Measurements from ENCODE around the gene PLXDC2. TPM values are rescaled to one million over a fixed set of nuclear protein-coding genes. Genes with fewer than 3 reads are reported as not detected.

PLXDC2 gene
- total RNA-seq, 1 donor from 2014 or later: 58.7 TPM

DNA sequence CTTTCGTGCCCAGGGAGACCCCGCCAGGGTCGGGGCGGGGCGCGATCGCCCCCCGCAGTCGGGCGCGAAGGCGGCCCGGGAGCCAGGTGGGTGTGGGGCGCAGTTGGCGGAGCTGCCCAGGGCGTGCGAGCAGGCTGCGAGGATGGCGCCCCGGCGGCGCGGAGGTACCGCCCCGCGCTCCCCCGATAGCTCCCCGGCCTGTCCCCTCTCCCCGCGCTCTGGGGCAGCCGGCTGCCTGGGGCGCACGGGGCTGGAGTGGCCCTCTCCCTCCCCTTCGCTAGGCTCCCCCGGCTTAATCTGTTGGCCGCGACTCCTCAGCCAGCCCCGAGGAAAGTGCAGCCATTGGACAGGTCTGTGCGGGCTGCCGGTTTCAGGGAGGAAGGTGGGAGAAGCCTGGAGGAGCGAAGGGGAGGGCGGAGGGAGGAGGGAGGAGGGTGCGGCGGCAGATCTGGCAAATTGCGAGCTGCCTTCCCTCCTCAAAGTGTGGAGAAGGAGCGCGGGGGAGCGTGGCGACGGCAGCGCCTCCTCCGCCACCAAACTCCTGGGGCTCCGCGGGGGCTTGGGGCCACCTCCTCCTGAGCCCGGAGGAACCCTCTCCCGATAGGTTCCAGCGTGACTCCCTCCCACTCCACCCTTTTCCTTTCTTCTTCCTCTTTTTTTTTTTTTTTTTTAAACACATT is 361 bp upstream of the PLXDC2 start:
- DNase-seq (ENCODE audit: low spot score): peak; percentile 92

DNA sequence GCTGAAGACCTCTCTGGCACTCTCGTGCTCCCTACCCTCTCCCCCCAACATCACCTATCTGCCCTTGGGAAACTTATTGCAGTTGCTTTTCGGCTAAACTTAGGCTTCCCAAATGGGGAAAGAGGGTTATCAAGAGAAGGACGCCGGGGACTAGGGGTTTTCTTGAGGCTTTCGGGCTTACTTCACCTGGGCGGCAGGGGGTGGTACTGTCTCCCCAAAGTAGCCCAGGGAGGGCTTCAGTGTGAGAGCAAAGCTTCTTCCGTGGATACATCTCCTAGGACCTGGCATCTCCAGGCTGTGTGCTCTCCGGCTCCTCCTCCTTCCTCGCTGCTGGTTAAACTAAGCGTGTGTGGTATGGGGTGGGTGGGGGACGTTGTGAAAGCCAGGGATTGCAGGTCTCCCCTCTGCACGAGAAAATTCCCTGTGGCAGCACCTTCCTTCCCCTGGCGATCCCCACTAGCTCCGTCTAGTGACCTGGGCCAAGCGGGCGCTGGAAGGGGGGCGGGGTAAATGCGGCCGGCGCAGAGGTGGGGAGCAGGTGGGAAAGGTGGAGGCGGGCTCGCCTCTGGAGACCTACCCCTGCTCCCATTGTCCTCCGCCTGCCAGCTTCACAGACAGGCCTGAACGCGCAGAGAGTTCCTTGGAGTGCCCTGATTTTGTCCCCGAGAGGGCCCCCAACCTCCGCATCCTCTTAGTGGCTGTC is 1.1 kb downstream of the PLXDC2 start:
- DNase-seq (ENCODE audit: low spot score): no peak

DNA sequence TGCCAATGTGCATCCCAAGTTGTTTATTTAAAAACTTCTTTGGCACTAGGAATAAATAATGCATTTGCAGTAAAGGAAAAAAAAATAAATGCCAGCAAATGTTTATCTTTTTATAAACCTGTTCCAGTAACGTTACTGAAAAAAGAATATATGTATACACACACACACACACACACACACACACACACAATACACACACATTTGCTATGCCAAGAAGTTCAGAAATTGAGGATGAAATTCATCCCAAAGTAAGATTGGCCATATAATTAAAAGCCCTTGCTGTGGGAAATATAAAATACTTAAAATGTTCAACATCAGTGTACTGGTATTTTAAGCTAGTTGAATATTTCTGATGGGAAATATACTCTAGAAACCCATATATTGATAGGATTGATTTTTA is 2.6 kb downstream of the PLXDC2 start:
- DNase-seq (ENCODE audit: low spot score): no peak

DNA sequence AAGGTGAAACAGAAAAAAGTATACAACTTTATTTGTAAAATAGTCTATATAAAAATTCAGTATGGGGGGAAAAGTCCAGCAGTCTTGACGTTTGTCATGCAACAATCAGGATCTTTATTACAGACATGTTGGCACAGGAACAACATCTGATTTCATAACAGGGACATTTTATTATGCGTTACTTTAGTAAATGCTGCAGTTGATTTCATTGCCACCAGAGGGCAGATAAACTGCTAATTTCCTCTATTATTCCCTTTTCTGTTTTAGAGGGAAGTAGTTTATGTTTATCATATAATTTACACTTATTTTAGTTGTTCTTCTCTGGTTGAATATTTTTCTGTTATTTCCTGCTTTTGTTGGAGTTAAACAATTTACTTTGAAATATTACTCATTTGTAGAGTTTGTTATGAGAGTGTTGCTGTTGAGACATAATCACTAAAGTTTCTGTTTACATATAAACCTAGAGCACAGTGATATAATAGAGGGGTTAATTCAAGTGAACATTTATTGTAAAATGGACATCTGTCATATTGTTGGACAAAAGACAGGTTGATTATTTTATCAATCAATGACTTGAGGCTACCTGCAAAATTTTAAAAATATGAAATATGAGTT is 3.3 kb downstream of the PLXDC2 start:
- DNase-seq (ENCODE audit: low spot score): no peak

DNA sequence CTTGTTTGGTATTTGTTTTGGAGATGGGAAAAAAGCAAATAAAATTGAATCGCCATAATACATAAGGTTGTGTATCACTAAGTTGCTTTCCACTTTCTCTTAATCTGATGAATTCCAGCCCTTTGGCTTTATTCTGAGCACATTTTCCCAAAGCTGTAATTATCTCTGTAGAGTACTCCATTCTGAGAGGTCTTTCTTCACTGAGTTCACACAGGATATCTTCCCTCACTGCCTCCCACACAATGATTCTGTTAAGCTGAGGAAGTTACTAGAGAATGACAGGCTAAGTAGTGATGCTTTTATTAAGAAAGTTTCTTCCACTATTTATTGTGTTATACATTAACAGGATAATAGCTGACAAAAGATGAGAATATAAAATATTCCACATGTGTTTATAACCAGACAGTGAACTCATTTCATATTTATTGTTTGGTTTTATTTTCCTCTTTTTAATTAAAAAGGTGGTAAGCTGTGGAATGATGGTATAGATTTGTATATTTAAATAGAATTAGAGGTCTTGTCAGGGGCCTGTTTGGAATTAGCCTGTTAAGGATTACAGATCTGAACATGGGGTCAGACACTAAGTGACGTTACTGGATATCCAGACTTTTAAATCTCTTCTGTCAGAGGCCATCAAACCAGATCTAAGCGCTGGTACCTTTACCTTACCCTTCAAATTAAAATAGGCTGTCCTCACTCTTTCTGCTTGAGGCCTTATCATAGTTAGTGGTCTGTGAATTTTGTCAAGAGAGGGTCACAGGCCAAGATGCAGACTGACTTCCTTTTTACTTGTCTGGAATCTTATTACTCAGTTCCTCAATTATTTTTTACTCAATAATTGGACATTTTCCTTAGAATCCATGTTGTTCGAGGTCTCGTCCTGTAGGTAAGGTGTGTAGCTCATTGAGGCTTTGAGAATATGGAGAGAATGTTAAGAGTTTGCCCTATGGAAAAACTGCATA is 8.4 kb downstream of the PLXDC2 start:
- DNase-seq (ENCODE audit: low spot score): no peak

DNA sequence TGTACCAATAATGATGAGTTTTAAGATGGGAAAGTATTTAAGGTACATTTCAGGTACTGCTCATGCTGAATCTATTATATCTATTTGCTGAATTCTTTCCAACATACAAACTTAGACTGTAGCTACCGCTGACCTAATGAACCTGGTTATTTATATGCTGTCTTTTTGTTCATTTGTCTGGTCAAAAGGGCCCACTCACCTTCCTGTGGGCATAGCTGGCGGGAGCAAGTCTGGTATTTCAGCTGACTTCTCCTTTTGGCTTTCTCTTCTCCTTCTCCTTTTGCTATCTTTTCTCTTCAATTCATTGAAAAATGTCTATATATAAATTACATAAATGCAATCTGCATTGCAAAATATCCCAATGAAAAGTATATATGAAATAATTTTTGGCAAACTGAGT is 9.5 kb downstream of the PLXDC2 start:
- DNase-seq (ENCODE audit: low spot score): no peak

DNA sequence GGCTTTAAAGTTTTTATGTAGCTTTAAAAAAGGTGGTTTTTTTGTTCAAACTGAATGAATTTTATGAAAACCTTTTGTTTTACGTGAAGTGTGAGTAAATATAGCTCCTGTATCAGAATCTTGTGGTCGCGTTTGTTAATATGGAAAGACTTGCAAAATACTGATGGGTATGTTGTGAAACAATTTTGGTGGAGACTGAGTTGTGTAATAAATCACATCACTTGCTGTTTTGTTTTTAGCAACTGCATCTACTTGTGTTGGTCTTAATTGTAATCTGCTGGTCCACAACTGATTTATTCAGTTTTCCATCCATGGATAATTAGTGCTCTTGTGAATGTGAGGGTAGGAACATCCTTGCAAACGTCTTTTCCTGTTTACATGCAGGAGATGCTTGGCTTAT is 10.5 kb downstream of the PLXDC2 start:
- DNase-seq (ENCODE audit: low spot score): no peak

DNA sequence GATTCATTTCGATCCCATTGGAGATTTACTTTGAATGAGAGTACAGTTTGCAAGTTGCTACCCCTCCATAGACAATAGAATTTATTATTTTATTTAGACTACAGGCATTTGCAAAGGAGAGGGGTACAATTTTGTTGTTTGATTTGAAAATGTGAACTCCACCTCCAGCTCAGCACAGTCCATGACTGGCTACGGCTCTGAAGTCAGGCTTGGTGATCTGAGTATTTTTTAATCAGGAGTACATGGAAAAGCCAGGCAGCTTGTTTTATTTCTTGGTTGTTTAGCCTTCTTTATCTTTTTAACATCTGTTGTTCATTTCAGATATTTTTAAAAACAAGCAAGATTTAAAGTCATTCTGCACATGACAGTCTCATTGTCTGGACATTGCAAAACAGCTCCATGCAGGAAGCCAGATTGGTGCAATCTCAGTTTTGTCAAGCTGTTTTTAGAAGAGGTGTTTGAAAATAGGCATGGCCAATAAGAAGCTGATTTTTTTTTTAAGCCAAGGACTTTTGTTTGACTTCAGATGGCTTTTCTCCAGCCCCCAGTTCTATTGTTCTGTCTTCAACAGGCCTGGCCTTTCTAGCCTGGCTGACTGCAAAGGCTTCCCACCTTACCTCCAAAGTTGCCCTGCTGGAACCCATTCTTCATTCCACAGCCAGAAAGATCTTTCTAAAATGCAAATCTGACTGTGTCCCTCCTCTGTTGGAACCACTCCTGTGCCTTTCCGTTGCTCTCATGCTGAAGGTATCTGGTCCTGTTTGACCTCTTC is 12.2 kb downstream of the PLXDC2 start:
- DNase-seq (ENCODE audit: low spot score): no peak

DNA sequence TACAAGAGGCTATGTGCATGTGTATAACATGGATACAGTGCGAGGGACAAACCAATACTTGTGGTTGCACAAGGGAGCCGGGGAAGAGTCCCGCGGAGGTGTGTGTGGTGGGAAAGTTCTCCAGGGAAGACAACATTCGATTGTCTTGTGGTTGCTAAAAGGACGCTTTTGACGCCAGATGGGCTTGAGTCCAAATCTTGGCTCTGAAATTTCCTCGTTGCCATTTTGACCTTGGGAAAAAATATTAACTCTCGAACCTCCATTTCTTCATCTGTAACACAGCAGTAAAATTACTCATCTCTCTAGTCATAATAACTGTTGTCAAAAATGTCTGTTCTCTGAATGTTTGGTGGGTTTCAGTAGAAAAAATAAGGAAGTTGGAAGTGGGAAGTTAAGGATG is 16.5 kb downstream of the PLXDC2 start:
- DNase-seq (ENCODE audit: low spot score): no peak

DNA sequence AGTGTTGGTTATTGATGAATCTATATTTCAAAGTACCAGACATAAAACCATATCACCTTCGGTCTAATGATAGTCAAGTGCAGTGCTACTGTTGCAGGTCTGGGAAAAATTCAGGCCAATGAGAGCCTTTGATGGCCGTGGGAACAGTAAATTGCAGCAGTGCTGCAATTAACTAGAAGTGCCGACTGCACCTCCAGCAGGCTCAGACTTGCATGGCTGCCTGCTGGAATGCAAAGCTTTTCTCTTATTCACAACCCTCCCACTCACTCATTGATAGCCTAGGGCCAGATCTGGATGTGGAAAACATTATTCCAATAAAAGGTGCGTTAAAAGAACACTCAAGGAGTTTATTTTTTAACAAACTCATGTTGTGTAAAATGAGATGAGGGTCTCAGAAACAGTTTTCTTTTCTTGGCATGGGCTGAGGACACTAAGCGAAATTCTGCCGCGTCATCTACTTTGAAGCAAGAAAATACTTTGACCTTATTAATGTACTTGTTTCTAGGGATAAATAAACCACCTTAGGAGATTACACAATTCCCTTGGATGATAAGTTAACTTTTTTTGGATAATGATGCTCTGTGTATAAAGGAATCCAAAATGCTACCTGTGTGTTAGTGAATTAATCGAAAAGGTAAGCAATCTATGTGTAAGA is 17.1 kb downstream of the PLXDC2 start:
- no peak for DNase-seq (ENCODE audit: low spot score)

DNA sequence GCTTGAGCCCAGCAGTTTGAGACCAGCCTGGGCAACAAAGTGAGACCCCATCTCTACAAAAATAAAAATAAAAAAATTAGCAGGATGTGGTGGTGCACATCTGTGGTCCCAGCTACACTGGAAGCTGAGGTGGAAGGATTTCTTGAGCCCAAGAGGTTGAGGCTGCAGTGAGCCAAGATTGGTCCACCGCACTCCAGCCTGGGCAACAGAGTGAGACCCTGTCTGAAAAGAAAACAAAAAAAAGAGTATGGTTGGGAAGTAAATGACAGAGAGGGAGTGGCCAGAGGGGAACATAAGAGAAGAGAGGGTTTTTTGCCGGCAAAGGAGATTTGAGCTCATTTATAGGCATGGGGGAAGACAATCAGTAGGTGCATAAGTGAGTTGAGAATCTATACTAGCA is 19.7 kb downstream of the PLXDC2 start:
- no peak for DNase-seq (ENCODE audit: low spot score)

DNA sequence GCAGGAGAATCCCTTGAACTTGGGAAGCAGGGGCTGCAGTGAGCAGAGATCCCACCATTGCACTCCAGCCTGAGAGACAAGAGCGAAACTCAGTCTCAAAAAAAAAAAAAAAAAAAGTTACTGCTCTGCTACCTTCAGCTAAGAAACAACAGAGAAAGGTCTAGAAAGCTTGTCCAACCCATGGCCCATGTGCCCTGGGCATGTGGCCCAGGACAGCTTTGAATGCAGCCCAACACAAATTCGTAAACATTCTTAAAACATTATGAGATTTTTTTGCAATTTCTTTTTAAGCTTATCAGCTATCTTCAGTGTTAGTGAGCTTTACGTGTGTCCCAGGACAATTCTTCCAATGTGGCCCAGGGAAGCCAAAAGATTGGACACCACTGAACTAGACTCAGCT is 22.9 kb downstream of the PLXDC2 start:
- DNase-seq (ENCODE audit: low spot score): no peak

DNA sequence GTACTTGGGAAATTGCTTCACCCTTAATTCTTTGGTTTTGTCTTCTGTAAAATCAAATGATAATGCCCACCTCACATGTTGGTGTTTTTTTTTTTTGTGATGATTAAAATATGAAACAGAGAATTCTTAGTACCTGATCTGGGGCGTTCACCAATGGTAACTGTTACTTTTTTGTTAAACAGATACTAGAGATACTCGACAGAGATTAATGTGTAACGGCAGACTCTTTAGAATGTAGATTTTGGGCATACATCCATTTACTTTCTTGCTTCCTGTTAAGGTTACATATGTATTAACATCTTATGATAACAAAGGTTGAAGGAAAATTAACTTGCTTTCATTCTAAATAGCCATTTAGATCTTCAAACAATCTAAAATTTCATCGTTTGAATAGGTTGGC is 23.3 kb downstream of the PLXDC2 start:
- DNase-seq (ENCODE audit: low spot score): no peak

DNA sequence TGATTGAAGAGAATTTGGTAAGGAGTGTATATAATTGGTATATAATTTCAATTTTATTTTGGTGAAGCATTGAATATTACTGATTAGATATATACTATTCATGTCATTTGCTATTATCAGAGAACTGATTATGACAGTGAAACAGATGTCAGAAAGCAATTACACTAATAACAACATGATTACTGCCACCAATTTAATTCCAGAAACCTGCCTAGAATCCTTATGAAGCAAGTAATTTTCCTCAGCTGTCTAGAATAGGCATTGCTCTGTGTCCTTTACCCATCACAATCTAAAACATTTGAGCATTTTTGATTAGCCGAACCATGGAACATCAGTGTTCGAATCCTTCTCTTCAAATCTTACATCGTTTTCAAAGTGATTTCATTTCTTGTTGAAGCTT is 24.5 kb downstream of the PLXDC2 start:
- no peak for DNase-seq (ENCODE audit: low spot score)

DNA sequence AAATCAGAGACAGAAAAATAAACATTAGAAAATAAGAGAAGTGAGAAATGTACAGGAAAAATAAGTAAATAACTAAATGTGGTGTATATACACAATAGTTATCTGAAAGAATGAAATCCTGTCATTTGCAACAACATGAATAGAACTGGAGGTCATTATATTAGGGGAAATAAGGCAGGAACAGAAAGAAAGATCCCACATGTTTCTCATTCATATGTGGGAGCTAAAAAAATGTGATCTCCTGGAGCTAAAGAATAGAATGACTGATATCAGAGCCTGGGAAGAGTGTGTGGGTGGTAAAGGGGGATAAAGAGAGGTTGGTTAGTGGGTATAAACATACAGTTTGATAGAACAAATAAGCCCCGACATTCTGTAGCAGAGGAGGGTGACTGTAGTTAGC is 27.3 kb downstream of the PLXDC2 start:
- DNase-seq (ENCODE audit: low spot score): no peak

DNA sequence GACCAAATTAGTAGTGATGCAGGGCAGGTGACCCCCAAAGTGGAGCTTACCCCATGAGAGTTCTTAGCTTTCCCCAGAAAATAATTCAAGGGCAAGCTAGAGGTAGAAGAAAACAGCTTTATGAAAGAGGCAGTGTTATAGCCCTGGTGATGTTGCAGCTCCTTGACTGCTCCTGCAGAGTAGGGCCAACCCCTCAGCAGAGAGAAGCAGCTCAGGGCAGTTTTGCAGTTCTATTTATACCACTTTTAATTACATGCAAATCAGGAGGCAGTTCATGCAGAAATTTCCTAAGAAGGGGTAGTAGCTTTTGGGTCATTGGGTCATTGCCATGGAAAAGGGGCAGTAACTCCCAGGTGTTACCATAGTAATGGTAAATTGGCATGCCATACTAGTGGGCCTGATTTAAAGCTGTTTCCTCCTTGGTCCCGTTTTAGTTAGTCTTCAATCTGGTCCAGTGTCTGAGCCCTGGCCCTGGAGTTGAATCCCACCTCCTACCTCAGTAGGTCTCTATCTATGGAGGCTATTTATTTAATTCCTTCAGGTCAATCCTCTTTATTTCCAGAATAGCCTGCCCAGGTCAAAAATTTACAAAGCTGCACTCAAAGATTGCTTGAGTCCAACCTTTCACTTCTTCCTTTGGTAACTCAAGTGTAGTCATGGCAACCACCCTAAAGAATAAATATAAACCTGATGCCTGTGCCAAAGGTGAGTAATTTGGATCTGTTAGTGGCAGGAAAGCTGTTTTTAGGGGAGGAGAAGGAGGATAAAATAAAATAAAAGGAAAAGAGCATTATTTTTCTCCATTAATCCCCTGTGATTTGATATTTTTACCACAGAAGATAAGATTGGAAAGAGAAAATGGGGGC is 29.5 kb downstream of the PLXDC2 start:
- no peak for DNase-seq (ENCODE audit: low spot score)

DNA sequence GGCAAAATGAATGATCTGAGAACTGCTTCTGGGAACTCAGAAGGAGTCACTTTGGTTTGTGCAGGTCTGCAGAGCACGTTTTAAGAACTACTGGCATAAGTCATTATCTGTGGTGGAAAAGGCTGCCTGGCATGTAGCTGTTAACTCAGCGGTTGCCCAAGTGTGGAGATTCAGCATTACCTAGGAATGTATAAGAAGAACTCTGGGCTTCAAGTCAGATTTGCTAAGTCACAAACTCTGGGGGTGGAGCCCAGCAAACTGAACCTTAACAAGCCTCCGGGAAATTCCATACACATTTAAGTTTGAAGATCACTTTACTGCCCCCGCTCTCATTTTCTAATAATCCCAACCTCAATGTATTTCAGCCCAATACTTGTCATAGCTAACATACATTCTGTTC is 31.1 kb downstream of the PLXDC2 start:
- DNase-seq (ENCODE audit: low spot score): no peak

DNA sequence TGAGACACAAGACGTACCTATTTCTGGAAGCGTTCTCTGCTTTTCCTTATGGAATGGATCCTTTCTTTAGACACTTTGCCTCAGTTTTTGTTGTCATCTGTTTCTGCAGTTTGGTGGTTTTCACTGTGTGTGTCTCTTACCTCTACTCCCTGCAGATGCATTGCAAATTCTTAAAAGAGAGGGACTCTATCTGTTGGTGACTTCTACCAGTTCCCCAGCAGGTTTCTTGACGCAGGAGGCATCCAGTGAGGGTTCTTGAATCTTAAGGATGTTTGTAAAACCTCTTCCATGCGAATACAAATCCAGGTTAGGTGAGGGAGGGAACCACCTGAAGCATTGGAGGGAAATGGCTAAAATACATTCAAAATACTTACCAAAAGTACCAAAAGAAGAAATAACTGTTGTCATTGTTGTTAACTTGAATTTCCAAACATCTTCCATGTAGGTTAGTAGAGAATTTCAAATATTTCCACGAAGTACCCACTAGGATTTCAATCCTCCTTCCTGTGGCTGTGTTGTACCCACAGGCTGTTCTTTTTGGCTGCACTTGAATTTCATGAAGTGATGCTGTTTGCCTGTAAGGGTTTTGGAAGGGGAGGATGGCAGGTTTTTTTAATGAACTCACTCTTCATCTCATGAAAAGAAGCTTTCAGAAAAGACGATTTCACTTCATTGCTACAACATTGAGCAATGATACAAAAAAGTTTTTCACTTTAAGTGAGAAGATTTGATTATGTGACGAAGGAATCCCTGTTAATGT is 32.2 kb downstream of the PLXDC2 start:
- DNase-seq (ENCODE audit: low spot score): no peak

DNA sequence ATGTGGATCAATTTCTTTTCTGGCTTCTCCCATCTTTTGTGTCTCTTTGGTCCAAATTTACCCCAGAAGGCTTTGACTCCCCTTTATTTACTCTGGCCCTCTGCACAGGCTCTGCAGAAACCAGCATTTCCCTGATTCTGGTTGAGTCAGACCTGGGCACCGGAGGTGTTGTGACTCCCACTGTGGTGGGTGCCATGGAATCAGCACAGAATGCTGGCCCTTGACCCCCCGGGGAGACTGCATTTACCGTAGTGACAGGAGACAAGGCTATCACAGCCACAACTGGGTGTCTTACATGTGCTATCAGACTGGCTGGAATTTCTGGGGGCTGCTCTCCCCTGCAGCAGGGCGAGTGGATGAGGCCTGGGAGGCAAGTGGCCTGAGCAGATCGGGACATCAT is 37.6 kb downstream of the PLXDC2 start:
- DNase-seq (ENCODE audit: low spot score): no peak

Measured in mesenteric fat pad (tissue), 1 donor.